ENCODE data around the gene ZDHHC11B.
"Not testable (repeated sequence)": the region's sequence is repeated elsewhere in the genome, so short reads cannot be mapped to it uniquely, and the experiment has no call there.

The ZDHHC11B gene

GRCh38 chr5:684751-685216, 99.7 kb downstream of the ZDHHC11B start:
- no peak for DNase-seq (ENCODE audit: low read depth)

GRCh38 chr5:683551-684481, 100.7 kb downstream of the ZDHHC11B start:
- DNase-seq (ENCODE audit: low read depth) = no peak

DNA sequence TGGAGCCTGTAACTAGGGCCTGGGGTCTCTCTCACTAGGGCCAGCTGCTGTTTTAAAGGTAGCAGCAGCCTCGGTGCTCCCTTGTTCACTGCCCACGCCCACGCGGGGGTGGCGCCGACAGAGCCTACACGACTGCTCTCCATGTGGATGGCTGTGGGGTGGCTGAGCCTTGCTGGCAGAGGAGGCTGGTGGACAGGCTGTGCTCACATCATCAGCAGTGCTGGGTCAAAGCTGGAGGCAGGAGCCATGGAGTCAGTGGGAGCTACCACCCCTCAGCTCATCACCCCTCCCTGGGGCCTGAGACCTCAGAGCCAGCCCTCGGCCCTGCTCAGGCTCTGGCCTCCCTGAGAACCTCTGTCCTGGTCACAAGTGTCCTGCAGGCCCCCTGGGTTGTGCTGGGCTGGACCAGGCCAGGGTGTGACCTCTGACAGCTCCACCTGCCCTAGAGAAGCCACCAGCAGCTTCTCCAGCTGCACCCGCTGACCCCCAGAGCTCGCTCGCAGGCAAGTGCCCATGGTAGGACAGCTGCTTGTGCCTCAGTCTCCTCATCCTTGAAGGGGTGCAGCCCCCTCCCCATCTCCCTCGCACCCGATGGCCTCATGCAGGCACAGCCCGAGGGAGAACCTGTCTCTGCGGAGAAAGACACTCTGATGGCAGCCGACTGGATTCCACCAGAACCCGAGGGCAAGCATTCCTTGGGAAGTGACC, 101.7 kb downstream of the ZDHHC11B start:
- not testable (repeated sequence) for DNase-seq (ENCODE audit: low read depth)

DNA sequence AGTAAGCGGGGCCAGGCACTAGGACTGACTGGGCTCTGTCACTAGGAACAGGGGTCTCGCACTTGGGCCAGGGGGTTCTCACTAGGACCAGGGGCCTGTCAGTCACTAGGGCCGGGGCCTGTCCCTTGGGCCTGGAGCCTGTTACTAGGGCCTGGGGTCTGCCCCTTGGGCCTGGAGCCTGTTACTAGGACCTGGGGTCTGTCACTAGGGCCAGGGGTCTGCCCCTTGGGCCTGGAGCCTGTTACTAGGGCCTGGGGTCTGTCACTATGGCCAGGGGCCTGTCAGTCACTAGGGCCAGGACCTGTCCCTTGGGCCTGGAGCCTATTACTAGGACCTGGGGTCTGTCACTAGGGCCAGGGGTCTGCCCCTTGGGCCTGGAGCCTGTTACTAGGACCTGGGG, 102.3 kb downstream of the ZDHHC11B start:
- not testable (repeated sequence) for DNase-seq (ENCODE audit: low read depth)

- DNase-seq (ENCODE audit: low read depth) = not testable (repeated sequence)
These were observed 103.0 kb downstream of the ZDHHC11B start for GRCh38 chr5:681317-682191.

DNA sequence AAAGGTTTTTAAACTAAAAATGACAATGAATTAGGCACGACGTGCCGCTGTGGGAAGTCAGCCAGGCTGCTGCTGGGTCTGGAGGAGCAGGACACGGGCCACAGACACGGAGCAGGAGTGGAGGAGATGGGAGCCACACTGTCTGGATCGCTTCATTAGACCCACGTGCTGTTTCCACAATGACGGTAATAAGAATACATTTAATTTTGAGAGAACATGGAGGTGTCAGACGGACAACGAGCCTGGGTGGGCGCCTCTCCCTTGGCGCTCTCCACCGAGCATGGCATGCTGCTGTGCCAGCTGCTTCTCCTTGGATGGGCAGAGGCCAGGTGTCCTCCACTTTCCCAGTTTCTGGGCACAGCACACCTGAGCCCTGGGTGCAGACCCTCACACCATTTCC, 103.7 kb downstream of the ZDHHC11B start:
- not testable (repeated sequence) for DNase-seq (ENCODE audit: low read depth)

- DNase-seq (ENCODE audit: low read depth) = not testable (repeated sequence)
These were observed 104.3 kb downstream of the ZDHHC11B start for GRCh38 chr5:680118-680795.

DNA sequence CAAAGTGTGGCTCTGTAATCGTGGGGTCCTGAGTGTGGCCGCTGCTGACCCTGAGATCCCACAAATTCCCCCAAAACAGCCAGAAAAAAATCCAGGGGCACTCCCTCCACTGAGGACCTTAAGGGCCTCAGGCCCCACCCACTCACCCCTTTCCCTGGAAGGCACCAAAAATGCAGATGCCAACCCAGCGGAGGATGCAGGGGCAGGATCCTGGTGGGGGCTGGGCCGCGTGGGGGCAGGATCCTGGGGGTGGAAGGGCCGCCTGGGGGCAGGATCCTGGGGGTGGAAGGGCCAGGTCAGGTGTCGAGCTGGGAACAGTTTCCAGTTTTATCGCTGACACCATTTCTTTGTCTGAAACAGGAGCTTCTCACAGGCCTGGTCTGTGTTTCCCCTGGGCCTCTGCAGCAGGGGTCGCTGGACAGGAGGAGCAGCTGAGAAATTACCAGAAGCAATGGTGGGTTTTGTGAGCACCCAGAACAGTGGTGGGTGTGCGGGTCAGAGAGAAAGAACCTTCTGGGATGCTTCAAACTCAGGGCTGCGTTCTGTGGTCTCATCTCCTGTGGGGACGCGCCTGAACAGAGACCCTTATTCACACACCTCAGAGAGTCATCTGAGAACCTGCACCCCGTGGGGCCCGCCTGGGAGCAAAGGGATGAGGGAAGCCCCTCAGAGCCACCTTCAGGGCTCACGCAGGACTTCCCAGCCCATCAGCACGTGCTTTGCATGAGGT, 105.2 kb downstream of the ZDHHC11B start:
- DNase-seq (ENCODE audit: low read depth) = not testable (repeated sequence)

DNA sequence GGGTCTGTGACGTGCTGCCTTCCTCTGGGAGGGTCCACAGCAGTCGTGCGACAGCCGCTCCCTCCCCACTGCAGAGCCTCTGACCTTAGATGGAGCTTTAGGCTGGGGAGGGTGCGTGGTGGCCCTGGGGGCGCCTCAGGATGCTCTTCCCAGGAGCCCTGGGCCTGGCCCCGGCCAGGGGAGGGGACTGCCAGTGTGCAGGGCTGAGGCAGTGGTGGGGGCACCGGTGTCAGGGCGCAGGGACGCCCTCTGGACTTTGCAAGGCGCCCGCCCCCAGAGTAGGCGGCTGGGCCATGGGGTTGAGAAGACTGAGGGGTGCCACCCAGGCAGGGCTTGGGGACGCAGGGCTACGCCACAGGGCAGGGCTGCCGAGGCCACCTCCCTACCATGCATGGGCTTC, 106.0 kb downstream of the ZDHHC11B start:
- not testable (repeated sequence) for DNase-seq (ENCODE audit: low read depth)

DNA sequence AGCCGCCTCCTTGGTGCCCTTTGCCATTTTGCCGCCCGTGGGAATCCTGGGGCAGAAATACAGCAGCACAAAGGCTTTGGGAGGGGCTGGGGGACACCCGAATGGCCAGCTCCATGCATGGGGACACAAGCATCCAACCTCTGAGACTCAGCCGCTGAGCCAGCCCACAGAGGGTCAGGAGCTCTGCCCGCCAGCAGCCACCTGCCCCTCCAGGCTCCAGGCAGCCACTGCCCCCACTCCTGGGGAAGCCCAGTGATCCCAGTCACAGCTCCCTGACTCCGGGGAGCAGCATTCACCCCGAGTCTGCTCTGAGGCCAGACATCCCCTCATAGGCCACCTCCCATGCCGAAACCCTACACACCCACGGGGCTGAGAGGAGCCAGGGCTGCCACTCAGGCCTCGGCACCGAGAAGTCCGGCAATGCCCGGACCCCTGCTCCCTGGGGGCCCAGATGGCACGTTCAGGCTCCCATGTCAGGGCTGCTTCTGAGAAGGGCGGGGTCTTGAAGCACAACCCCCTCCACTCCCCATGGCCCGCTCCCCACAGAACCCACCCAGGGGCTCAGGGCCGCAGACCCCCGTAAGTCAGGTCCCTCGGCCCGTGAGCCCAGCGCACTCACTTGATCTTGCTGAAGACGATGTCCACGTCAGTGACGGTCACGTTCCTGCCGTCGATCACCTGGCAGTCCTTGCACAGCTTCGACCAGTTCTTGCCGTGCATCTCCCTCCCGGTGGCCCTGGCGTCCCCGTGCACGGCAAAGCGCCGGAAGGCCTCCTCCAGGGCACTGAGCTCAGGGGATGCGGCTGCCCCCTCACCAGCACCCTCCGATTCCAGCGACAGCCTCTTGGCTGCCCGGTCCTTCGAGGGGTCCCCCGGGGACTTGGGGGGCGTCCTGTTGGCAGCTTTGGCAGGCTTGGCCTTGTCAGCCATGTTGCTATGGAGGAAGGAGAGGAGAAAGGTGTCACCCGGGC, 107.1 kb downstream of the ZDHHC11B start:
- DNase-seq (ENCODE audit: low read depth) = no peak

- no peak for DNase-seq (ENCODE audit: low read depth)
These were observed 107.8 kb downstream of the ZDHHC11B start for GRCh38 chr5:676699-677076.

DNA sequence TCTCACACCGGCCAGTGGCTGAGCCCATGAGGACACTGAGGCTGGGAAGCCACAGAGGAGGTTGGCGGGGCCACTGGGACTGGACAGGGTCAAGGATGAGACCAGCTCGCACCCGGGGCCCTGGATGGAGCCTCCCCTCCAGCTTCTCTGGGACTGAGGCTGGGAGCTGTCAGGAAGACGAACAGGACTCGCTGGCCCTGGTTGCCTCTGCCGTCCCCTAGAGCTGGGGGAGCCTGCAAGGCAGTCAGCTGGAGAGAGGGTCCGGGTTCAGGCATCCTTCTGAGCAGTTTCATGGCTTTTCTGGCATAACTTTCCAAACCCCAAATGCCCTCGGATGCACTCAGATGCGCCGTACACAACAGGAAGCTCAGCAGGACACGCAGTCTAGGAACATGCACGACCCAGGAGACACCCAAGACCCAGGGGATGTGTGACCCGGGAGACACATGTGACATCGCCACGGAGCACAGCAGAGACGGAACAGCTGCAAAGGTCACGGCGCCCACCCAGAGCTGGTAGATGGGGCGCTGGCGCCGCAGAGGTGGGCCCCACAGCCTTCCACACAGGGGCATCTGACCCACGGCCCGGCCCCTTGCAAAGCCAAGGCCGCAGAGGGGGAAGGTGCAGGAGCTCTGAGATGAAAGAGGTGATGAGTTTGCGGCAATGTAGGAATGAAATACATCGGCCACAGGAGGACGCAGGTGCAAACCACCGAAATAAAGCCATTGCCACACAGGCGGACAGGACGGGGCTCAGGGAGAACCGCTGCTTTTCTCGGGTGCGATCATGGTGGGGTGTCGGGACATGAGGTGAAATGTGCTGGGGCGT, 108.4 kb downstream of the ZDHHC11B start:
- DNase-seq (ENCODE audit: low read depth) = no peak

DNA sequence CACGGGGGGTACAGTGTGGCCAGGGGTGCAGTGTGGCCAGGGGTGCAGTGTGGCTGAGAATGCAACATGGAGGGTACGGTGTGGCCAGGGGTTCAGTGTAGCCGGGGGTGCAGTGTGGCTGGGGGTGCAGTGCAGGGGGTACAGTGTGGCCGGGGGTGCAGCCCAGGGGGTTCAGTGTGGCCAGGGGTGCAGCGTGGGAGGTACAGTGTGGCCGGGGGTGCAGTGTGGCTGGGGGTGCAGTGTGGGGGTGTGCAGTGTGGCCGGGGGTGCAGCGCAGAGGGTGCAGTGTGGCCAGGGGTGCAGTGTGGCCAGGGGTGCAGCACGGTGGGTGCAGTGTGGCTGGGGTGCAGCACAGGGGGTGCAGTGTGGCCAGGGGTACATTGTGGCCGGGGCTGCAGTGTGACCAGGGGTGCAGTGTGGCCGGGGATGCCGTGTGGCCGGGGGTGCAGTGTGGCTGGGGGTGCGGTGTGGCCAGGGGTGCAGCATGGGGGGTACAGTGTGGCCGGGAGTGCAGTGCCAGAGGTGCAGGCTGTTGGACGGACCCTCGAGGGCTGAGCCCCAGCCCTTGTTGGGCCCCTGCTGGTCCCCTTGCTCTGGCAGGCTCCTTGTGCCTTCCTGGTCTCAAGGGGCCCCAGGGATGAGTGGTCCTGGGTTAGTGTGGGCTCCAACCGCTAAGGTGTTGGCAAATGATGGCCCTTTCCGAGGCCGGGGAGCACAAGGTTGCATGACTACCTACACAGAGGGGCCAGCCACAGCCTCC, 109.2 kb downstream of the ZDHHC11B start:
- DNase-seq (ENCODE audit: low read depth) = no peak

DNA sequence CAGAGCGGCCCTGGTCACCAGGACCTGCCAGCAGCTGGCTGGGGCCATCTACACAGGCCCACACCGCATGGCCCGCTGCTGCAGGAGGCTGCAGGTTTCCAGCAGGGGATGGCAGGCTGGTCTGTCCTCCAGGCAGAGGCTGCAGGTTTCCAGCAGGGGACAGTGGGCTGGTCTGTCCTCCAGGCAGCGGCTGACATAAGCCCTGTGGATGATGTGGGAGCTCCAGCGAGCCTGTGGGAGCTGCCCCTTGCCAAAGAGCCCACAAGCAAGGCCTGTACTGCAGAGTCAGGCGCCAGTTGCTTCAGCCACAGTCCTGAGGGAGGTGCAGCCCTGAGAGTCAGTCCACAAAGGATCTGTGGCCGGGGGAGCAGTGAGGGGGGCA, 109.9 kb downstream of the ZDHHC11B start:
- DNase-seq (ENCODE audit: low read depth) = no peak

- no peak for DNase-seq (ENCODE audit: low read depth)
These were observed 110.5 kb downstream of the ZDHHC11B start for GRCh38 chr5:673831-674629.

- DNase-seq (ENCODE audit: low read depth) = no peak
These were observed 111.2 kb downstream of the ZDHHC11B start for GRCh38 chr5:673161-673830.
